GM23338 (cell line): Measurements from ENCODE around the gene ITGA1. TPM values are rescaled to one million over a fixed set of nuclear protein-coding genes. Genes with fewer than 3 reads are reported as not detected.

ENCODE experiments used
- ATAC-seq: fragments of 200-7000 bp; cut with Tn5 transposase; 3 replicates; pipeline ENCODE4 v1.9.1; 2020
- DNase-seq: peaks from one replicate; pipeline ENCODE4 v3.0.0-alpha.2; 2015; ENCODE audit warnings: low spot score
- H2AFZ ChIP-seq: fragments of 200-600 bp; sonication (generic); 2 replicates; pipeline ENCODE4 v1.8.0; 2016; ENCODE audit warnings: antibody characterized with exemption, mild to moderate bottlenecking, moderate library complexity
- H3F3A ChIP-seq: fragments of 200-600 bp; sonication (generic); replicated peaks from 2 replicates; pipeline ENCODE4 v1.8.0; 2017; ENCODE audit warnings: antibody characterized with exemption, mixed run types, low read depth
- H3K27ac ChIP-seq: fragments of 200-600 bp; sonication (generic); 2 replicates; pipeline ENCODE4 v1.6.1; 2016; ENCODE audit warnings: low read depth
- H3K27me3 ChIP-seq: fragments of 200-600 bp; sonication (generic); 2 replicates; pipeline ENCODE4 v1.8.0; 2016; ENCODE audit warnings: mild to moderate bottlenecking, mixed run types, moderate library complexity; ENCODE audit not compliant: insufficient read depth
- H3K36me3 ChIP-seq: fragments of 200-600 bp; sonication (generic); 2 replicates; pipeline ENCODE4 v1.8.0; 2016; ENCODE audit warnings: mild to moderate bottlenecking; ENCODE audit not compliant: insufficient read depth
- H3K4me1 ChIP-seq: fragments of 200-600 bp; sonication (generic); 2 replicates; pipeline ENCODE4 v1.8.0; 2016; ENCODE audit warnings: mild to moderate bottlenecking, moderate library complexity; ENCODE audit not compliant: insufficient read depth
- H3K4me2 ChIP-seq: fragments of 200-600 bp; sonication (generic); 2 replicates; pipeline ENCODE4 v1.7.1; 2017; ENCODE audit warnings: mixed run types
- H3K4me3 ChIP-seq: fragments of 200-600 bp; sonication (generic); 2 replicates; pipeline ENCODE4 v1.6.1; 2016; ENCODE audit warnings: mixed run types
- H3K79me2 ChIP-seq: fragments of 200-600 bp; sonication (generic); replicated peaks from 2 replicates; pipeline ENCODE4 v1.8.0; 2017; ENCODE audit warnings: mild to moderate bottlenecking; ENCODE audit not compliant: insufficient read depth
- H3K9me2 ChIP-seq: fragments of 200-600 bp; sonication (generic); 2 replicates; pipeline ENCODE4 v1.8.0; 2017; ENCODE audit not compliant: insufficient read depth
- H4K20me1 ChIP-seq: fragments of 200-600 bp; sonication (generic); replicated peaks from 2 replicates; pipeline ENCODE4 v1.8.0; 2017; ENCODE audit warnings: mild to moderate bottlenecking; ENCODE audit not compliant: insufficient read depth
- H3K27ac Mint-ChIP-seq: 2 replicates; pipeline ENCODE4 v1.8.0; 2020; ENCODE audit warnings: inconsistent platforms, mild to moderate bottlenecking, moderate library complexity, mixed read lengths
- H3K27me3 Mint-ChIP-seq: 3 replicates; pipeline ENCODE4 v1.8.0; 2022; ENCODE audit warnings: low read depth, mild to moderate bottlenecking, moderate library complexity, mixed read lengths, inconsistent platforms; ENCODE audit not compliant: insufficient read depth, poor library complexity
- H3K36me3 Mint-ChIP-seq: 3 replicates; pipeline ENCODE4 v1.8.0; 2021; ENCODE audit warnings: low read depth, mild to moderate bottlenecking, inconsistent platforms, moderate library complexity, mixed read lengths
- H3K4me1 Mint-ChIP-seq: 3 replicates; pipeline ENCODE4 v1.8.0; 2020; ENCODE audit warnings: mild to moderate bottlenecking, inconsistent platforms, mixed read lengths
- H3K4me3 Mint-ChIP-seq: 3 replicates; pipeline ENCODE4 v1.8.0; 2021; ENCODE audit warnings: moderate library complexity, mild to moderate bottlenecking, inconsistent platforms, mixed read lengths
- H3K9me3 Mint-ChIP-seq: 3 replicates; pipeline ENCODE4 v1.8.0; 2020; ENCODE audit warnings: moderate library complexity, mild to moderate bottlenecking, inconsistent platforms, mixed read lengths
- CREB1 ChIP-seq: fragments of 250-450 bp; sonication (Bioruptor Pico); IDR thresholded peaks from 2 replicates; pipeline ENCODE4 v1.5.0; 2020; ENCODE audit warnings: low read depth, mild to moderate bottlenecking, moderate library complexity
- CTCF ChIP-seq, 2 experiments: fragments of 200-600 bp in 1 of 2; sonication (generic) in 1 of 2; conservative IDR thresholded peaks; 2 replicates each; pipeline versions ENCODE4 v1.5.1 to v1.6.1; 2016 to 2017; ENCODE audit warnings: antibody characterized with exemption in 2 of 2, low read depth in 2 of 2, mild to moderate bottlenecking in 2 of 2, moderate library complexity in 1 of 2
- ETS1 ChIP-seq: IDR thresholded peaks from 2 replicates; pipeline ENCODE4 v1.6.1; 2016; ENCODE audit warnings: antibody characterized with exemption
- EZH2 ChIP-seq: fragments of 200-600 bp; sonication (generic); IDR thresholded peaks from one replicate; pipeline ENCODE4 v1.8.0; 2017; ENCODE audit warnings: antibody characterized with exemption, mild to moderate bottlenecking, low read depth; ENCODE audit not compliant: unreplicated experiment
- EZH2phosphoT487 ChIP-seq: fragments of 200-600 bp; sonication (generic); IDR thresholded peaks from one replicate; pipeline ENCODE4 v1.8.1; 2018; ENCODE audit warnings: antibody characterized with exemption; ENCODE audit not compliant: unreplicated experiment
- JUNB ChIP-seq: IDR thresholded peaks from one replicate; pipeline ENCODE4 v1.6.1; 2016; ENCODE audit warnings: antibody characterized with exemption; ENCODE audit not compliant: unreplicated experiment
- NANOG ChIP-seq: IDR thresholded peaks from 2 replicates; pipeline ENCODE4 v1.6.1; 2016; ENCODE audit warnings: antibody characterized with exemption, borderline replicate concordance
- POLR2AphosphoS5 ChIP-seq: IDR thresholded peaks from 2 replicates; pipeline ENCODE4 v1.6.1; 2016; ENCODE audit warnings: antibody characterized with exemption, low read depth
- REST ChIP-seq: IDR thresholded peaks from one replicate; pipeline ENCODE4 v1.6.1; 2018; ENCODE audit warnings: antibody characterized with exemption; ENCODE audit not compliant: unreplicated experiment
- STAT1 ChIP-seq: IDR thresholded peaks from one replicate; pipeline ENCODE4 v1.6.1; 2016; ENCODE audit warnings: antibody characterized with exemption; ENCODE audit not compliant: unreplicated experiment
- ZNF114 ChIP-seq: fragments of 250-450 bp; sonication (Bioruptor Pico); IDR thresholded peaks from 2 replicates; pipeline ENCODE4 v1.5.0; 2020; ENCODE audit warnings: mild to moderate bottlenecking, moderate library complexity
- ZNF331 ChIP-seq: fragments of 250-450 bp; sonication (Bioruptor Pico); IDR thresholded peaks from 2 replicates; pipeline ENCODE4 v1.5.0; 2020; ENCODE audit warnings: low read depth, mild to moderate bottlenecking, moderate library complexity
- ZNF462 ChIP-seq: fragments of 250-450 bp; sonication (Bioruptor Pico); IDR thresholded peaks from 2 replicates; pipeline ENCODE4 v1.5.0; 2020; ENCODE audit warnings: mild to moderate bottlenecking, moderate library complexity
- polyA plus RNA-seq: library from polyadenylated mRNA; unstranded; fragments of >200 nt; fragmentation: Nextera tagmentation; extraction: Ambion mirVana; gene quantifications from 2 replicates; pipeline ENCODE4 v1.2.1, GENCODE V29; 2016
- total RNA-seq: library from RNA; depleted of rRNA; stranded (reverse); fragments of >200 nt; shearing (Covaris generic); gene quantifications from 2 replicates; pipeline ENCODE4 v1.2.3, GENCODE V29; 2014

The ITGA1 gene
- total and polyA plus RNA-seq, 2 experiments from 2014 or later = 1.8 to 4.9 TPM

- TF ChIP-seq ZNF462 (CRISPR knock-in tag) = no peak
- TF ChIP-seq NANOG = no peak
- no peak for TF ChIP-seq STAT1
- TF ChIP-seq ETS1 = no peak
- TF ChIP-seq JUNB = no peak
- TF ChIP-seq EZH2 = no peak
- TF ChIP-seq CREB1 (CRISPR knock-in tag) = no peak
- no peak for TF ChIP-seq POLR2AphosphoS5
- no peak for TF ChIP-seq EZH2phosphoT487
- no peak for TF ChIP-seq CTCF (conservative IDR thresholded peaks at IDR 0.05; ENCODE audit: low read depth in 2 of 2)
- no peak for TF ChIP-seq ZNF114 (CRISPR knock-in tag)
- TF ChIP-seq REST = no peak
- TF ChIP-seq ZNF331 (CRISPR knock-in tag) = no peak
- Mint-ChIP-seq H3K4me3 (no peak overlapping the region), H3K27ac (no peak overlapping the region; the same call in 1 of the 2 replicates), H3K27me3 (no peaks in the 10 kb centered on the region), H3K4me1 (peaks cover 9% of the 10 kb centered on the region; the same call in 2 of the 3 replicates), H3K36me3 (no peaks in the 10 kb centered on the region), H3K9me3 (no peaks in the 10 kb centered on the region; the same call in 2 of the 3 replicates)
- no peaks in the 10 kb centered on the region for H3K4me1 ChIP-seq
- H3K79me2 ChIP-seq = no peaks in the 10 kb centered on the region
- no peaks in the 10 kb centered on the region for H3K9me2 ChIP-seq
- H3K27ac ChIP-seq = no peak overlapping the region
- no peaks in the 10 kb centered on the region for H3F3A ChIP-seq
- no peak overlapping the region for H3K4me2 ChIP-seq
- no peaks in the 10 kb centered on the region for H3K36me3 ChIP-seq
- no peaks in the 10 kb centered on the region; the same call in 1 of the 2 replicates for H4K20me1 ChIP-seq
- no peaks in the 10 kb centered on the region for H3K27me3 ChIP-seq
- H3K4me3 ChIP-seq = no peak overlapping the region
- no peak for ATAC-seq
- DNase-seq = no peak
- no peak overlapping the region for H2AFZ ChIP-seq
Measured at GRCh38 chr5:53008751-53009150, 221.0 kb downstream of the ITGA1 start.
